NT2/D1 (cell line): ENCODE measurements around the gene GLP2R.

Experiments used
- SUZ12 ChIP-seq: IDR thresholded peaks from 2 replicates; pipeline ENCODE4 v1.6.1; 2011; ENCODE audit not compliant: insufficient read length, insufficient read depth; ENCODE audit errors: extremely low read depth
- YY1 ChIP-seq: IDR thresholded peaks from 2 replicates; pipeline ENCODE4 v1.6.1; 2011; ENCODE audit not compliant: insufficient read length, insufficient read depth
- ZNF274 ChIP-seq: IDR thresholded peaks from 2 replicates; pipeline ENCODE4 v1.6.1; 2011; ENCODE audit warnings: mild to moderate bottlenecking, low read depth, low read length

DNA sequence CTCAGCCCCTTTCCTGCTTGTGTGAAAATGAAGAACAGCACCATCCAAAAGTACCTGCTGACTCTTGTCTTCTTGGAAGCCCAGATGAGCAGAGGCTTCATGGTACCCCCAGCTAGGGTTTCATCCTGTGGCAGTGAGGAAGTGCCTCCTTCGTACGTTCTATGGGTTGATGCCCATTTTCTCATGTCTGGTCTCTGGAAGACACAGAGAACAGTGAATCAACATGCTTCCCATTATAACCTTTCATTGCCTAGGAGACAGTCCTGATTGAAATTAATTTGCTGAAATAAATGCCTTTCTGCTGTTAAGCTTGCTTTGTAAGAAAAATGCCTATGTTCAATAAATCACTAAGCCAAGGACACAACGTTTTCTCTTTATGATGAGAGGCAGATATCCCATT, 42.8 kb downstream of the GLP2R start:
- TF ChIP-seq ZNF274 (no peak), SUZ12 (no peak), YY1 (no peak)
